Gastrocnemius medialis (tissue), 4 donors: ENCODE measurements around the gene MRPL16.

ENCODE experiments used
- POLR2A ChIP-seq, 2 donors: fragments of 450-650 bp; IDR thresholded peaks; one replicate each; pipeline ENCODE4 v1.6.1; 2017; ENCODE audit warnings: antibody characterized with exemption in 2 of 2, mild to moderate bottlenecking in 2 of 2, moderate library complexity in 2 of 2
- TF ChIP-seq, protein P1 (sequence below), 5 experiments: fragments of 450-650 bp in 3 of 5; fragments of 200-600 bp in 2 of 5; sonication (generic) in 2 of 5; IDR thresholded peaks in 4 of 5; conservative IDR thresholded peaks in 1 of 5; 1 replicate in 4 of 5; 2 replicates in 1 of 5; pipeline ENCODE4 v1.5.1; 2016 to 2019; ENCODE audit warnings: antibody characterized with exemption in 5 of 5, mild to moderate bottlenecking in 3 of 5, moderate library complexity in 3 of 5

DNA sequence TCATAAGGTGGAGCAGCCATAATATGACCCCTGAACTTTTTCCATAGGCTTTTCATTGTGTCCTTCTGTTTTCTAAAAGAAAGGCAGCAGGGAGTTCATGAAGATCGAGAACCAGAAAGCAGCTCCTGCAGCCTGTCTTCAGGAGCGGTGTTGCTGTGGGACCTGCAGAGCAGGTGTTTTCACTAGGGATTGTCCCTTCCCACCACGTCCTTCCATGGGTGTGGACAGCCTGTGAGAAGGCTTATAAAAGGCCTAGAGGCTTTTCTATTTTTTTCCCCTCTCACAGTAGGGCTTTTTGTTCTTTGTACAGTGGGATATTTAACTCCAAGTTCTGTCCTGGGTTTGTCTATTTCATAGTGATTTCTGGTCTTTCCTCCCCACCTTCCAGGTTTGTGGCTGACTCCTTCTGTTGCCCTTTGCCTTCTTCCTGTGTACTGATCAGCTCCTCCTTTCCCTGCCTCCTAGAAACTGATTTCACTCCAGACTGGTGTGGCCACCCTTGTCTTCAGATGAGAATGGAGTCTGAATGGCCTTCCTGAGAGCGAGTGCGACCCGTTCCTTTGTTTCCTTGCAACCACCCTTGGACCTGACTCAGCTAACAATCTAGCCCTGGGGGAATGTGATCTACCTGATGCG lies 10.1 kb downstream of the MRPL16 start:
- no peak for TF ChIP-seq POLR2A (IDR thresholded peaks at IDR 0.05)
- TF ChIP-seq, protein P1, sequence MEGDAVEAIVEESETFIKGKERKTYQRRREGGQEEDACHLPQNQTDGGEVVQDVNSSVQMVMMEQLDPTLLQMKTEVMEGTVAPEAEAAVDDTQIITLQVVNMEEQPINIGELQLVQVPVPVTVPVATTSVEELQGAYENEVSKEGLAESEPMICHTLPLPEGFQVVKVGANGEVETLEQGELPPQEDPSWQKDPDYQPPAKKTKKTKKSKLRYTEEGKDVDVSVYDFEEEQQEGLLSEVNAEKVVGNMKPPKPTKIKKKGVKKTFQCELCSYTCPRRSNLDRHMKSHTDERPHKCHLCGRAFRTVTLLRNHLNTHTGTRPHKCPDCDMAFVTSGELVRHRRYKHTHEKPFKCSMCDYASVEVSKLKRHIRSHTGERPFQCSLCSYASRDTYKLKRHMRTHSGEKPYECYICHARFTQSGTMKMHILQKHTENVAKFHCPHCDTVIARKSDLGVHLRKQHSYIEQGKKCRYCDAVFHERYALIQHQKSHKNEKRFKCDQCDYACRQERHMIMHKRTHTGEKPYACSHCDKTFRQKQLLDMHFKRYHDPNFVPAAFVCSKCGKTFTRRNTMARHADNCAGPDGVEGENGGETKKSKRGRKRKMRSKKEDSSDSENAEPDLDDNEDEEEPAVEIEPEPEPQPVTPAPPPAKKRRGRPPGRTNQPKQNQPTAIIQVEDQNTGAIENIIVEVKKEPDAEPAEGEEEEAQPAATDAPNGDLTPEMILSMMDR (IDR thresholded peaks at IDR 0.05 in 4 of 5, conservative IDR thresholded peaks at IDR 0.05 in 1 of 5), result no peak
